Heart left ventricle (tissue), 16 donors: ENCODE data around the gene FADS3. TPM values are rescaled to one million over a fixed set of nuclear protein-coding genes. Genes with fewer than 3 reads are reported as not detected.

Experiments
- ATAC-seq, 4 donors: fragments of 200-7000 bp; cut with Tn5 transposase; one replicate each; pipeline ENCODE4 v1.9.1; 2020 to 2022; ENCODE audit warnings: moderate library complexity in 4 of 4, mild to moderate bottlenecking in 3 of 4, moderate number of reproducible peaks in 1 of 4
- DNase-seq, 5 donors: peaks; one replicate each; pipeline ENCODE4 v3.0.0-alpha.2; 2020
- H3K27ac ChIP-seq, 12 donors: fragments of 200-600 bp; sonication (generic) in 4 of 12; one replicate each; pipeline versions ENCODE4 v1.5.0 to v1.8.0; 2016 to 2022; ENCODE audit warnings: mild to moderate bottlenecking in 2 of 12
- H3K27me3 ChIP-seq, 9 donors: fragments of 200-600 bp; sonication (generic) in 2 of 9; one replicate each; pipeline versions ENCODE4 v1.5.1 to v1.8.0; 2016 to 2022; ENCODE audit warnings: mild to moderate bottlenecking in 3 of 9
- H3K36me3 ChIP-seq, 9 donors: fragments of 200-600 bp; sonication (generic) in 2 of 9; one replicate each; pipeline versions ENCODE4 v1.5.0 to v1.8.0; 2018 to 2022; ENCODE audit warnings: mild to moderate bottlenecking in 2 of 9
- H3K4me1 ChIP-seq, 12 donors: fragments of 200-600 bp; sonication (generic) in 4 of 12; one replicate each; pipeline versions ENCODE4 v1.5.0 to v1.8.0; 2016 to 2022; ENCODE audit warnings: mild to moderate bottlenecking in 3 of 12
- H3K4me3 ChIP-seq, 12 donors: fragments of 200-600 bp; sonication (generic) in 4 of 12; one replicate each; pipeline versions ENCODE4 v1.5.0 to v1.8.0; 2017 to 2022; ENCODE audit warnings: mild to moderate bottlenecking in 9 of 12, moderate library complexity in 4 of 12
- H3K9me3 ChIP-seq, 12 donors: fragments of 200-600 bp; sonication (generic) in 4 of 12; one replicate each; pipeline versions ENCODE4 v1.5.0 to v1.8.0; 2016 to 2022; ENCODE audit warnings: mild to moderate bottlenecking in 1 of 12
- CTCF ChIP-seq, 12 donors: fragments of 200-600 bp; sonication (generic) in 4 of 12; IDR thresholded peaks; one replicate each; pipeline versions ENCODE4 v1.5.0 to v1.8.0; 2018 to 2022; ENCODE audit warnings: antibody characterized with exemption in 12 of 12, mild to moderate bottlenecking in 5 of 12
- POLR2A ChIP-seq, 2 donors: fragments of 450-650 bp; IDR thresholded peaks; one replicate each; pipeline ENCODE4 v1.6.1; 2017; ENCODE audit warnings: antibody characterized with exemption in 2 of 2, mild to moderate bottlenecking in 2 of 2, moderate library complexity in 2 of 2
- WGBS, 4 donors: extraction: QIAGEN DNeasy Blood & Tissue Kit in 2 of 4; methylation state at CpG; one replicate each; pipeline versions ENCODE4 v1.1.5 to v1.1.7; 2013 to 2018; 5-methylcytosine and 5-hydroxymethylcytosine counted together
- intact Hi-C, 10 donors: fragments of 100-400 bp; cut with DNase I; formaldehyde crosslinking; loops; one replicate each; pipeline versions ENCODE4 v1.11.1 to v1.14.2; 2022
- polyA plus RNA-seq, 2 donors: library from polyadenylated mRNA; stranded (reverse); fragments of 200-250 nt; gene quantifications; one replicate each; pipeline ENCODE4 v1.2.3, GENCODE V29; 2013
- total RNA-seq, 9 donors: library from RNA; depleted of rRNA in 2 of 9; stranded (reverse); fragments of >200 nt in 2 of 9; fragmentation: NEBNext Ultra II Directional in 3 of 9; extraction: Animal tissue kit (Norgen Biotek cat#: 25700) in 3 of 9; gene quantifications; one replicate each; pipeline versions ENCODE4 v1.1.0 to v1.2.4, GENCODE V29; 2016 to 2023
- donor health status: ischemic (EF 13 %, LVEDD 7.1; RV severe dilation, severe dysfunction).
- donor health status: healthy with polysubstance abuse.
- donor health status: DM: no; HTN: yes; CAD: no.
- donor health status: DM: no; HTN: no; CAD: no.
- donor health status: ischemic (EF 25% LVEDD 6.9; RV normal size, moderate dysfunction).
- donor health status: ischemic (EF 25% LVEDD 5.7; RV mildly dilated, moderate dysfunction).
- donor health status: healthy.
- donor health status: DM: yes; HTN: yes; CAD: no.
- donor health status: ischemic (EF 35%, LVEDD 5.7; RV mildly dilated, moderate dysfunction).
- donor health status: nonischemic (EF 11% LVEDD 7.7; RV severe dilation, severe dysfunction).
- donor health status: DM: yes; HTN: yes; CAD: no.
- donor health status: PGD.
- donor health status: ischemic (EF 29% LVEDD 5.4; RV normal size, mild dysfunction).
- donor health status: nonischemic (EF 23%, LVEDD 6.1; RV moderate dilation, normal function).

FADS3 gene
- total and polyA plus RNA-seq, 11 donors, result 53.2 to 237 (median 79.6) TPM

- ATAC-seq, result no peak
- TF ChIP-seq CTCF (IDR thresholded peaks at IDR 0.05), result no peak
- TF ChIP-seq POLR2A (IDR thresholded peaks at IDR 0.05), result no peak
- no peak for DNase-seq
- Histone ChIP-seq H3K27me3 (peaks cover 0 to 5% (median 0%) of the 10 kb centered on the region in 9 donors), H3K4me3 (peak overlapping the region in 3 of 12 donors; percentile 72 to 85 (median 81)), H3K9me3 (no peaks in the 10 kb centered on the region), H3K36me3 (no peaks in the 10 kb centered on the region), H3K4me1 (peaks cover 0 to 78% (median 39%) of the 10 kb centered on the region in 12 donors), H3K27ac (peak overlapping the region in 2 of 12 donors; percentile 13 to 23)
- WGBS, 4 donors, result 90 to 95% (median 91%) methylated on average over 6 to 7 of the region's 7 CpGs
- intact Hi-C loops, result no loop called here
Observed at GRCh38 chr11:61914471-61915171, 23.3 kb upstream of the FADS3 start.

GRCh38 chr11:61913699-61914395, 22.5 kb upstream of the FADS3 start:
- intact Hi-C loops, result no loop called here
- H3K4me1 ChIP-seq, result peaks cover 0 to 79% (median 43%) of the 10 kb centered on the region in 12 donors
- no peak for ATAC-seq
- no peaks in the 10 kb centered on the region for H3K9me3 ChIP-seq
- no peak overlapping the region for H3K27ac ChIP-seq
- TF ChIP-seq POLR2A (IDR thresholded peaks at IDR 0.05) (no peak), CTCF (IDR thresholded peaks at IDR 0.05) (no peak)
- 84 to 91% (median 88%) methylated on average over 7 to 8 of the region's 8 CpGs for WGBS, 4 donors
- H3K27me3 ChIP-seq, result peaks cover 0 to 5% (median 0%) of the 10 kb centered on the region in 9 donors
- H3K36me3 ChIP-seq, result no peaks in the 10 kb centered on the region
- no peak overlapping the region for H3K4me3 ChIP-seq
- no peak for DNase-seq

- H3K27ac ChIP-seq, result no peak overlapping the region
- ATAC-seq (no peak), DNase-seq (peak in 1 of 5 donors; percentile 18)
- intact Hi-C loops, result no loop called here
- no peaks in the 10 kb centered on the region for H3K36me3 ChIP-seq
- peaks cover 0 to 5% (median 0%) of the 10 kb centered on the region in 9 donors for H3K27me3 ChIP-seq
- H3K4me3 ChIP-seq, result no peak overlapping the region
- WGBS, 4 donors, result 80 to 84% (median 82%) methylated on average over 18 of the region's 18 CpGs
- H3K4me1 ChIP-seq, result peaks cover 0 to 79% (median 41%) of the 10 kb centered on the region in 12 donors
- no peak for TF ChIP-seq CTCF (IDR thresholded peaks at IDR 0.05)
- no peak for TF ChIP-seq POLR2A (IDR thresholded peaks at IDR 0.05)
- H3K9me3 ChIP-seq, result no peaks in the 10 kb centered on the region
Observed at GRCh38 chr11:61912991-61913698, 21.8 kb upstream of the FADS3 start.

DNA sequence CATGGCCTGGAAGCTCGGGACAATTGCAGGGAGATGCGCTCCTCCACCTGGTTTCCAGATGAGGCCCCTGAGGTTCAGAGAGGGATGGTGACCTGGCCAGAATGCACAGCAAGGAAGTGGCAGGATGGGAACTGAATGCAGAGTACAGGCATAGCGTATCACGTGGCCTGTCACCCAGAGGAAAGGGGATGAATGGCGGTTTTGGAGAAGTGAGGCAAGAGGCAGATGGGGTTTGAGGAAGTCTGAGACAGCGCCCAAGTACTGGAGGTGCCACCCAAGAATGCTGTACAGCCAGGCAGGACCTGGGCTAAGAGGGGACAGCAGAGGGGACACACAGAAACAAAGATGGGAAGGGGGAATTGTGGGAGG, 21.2 kb upstream of the FADS3 start:
- Histone ChIP-seq H3K27ac (peak overlapping the region in 4 of 12 donors; percentile 4 to 62 (median 38)), H3K4me3 (no peak overlapping the region), H3K4me1 (peaks cover 0 to 74% (median 37%) of the 10 kb centered on the region in 12 donors), H3K9me3 (no peaks in the 10 kb centered on the region), H3K27me3 (peaks cover 0 to 5% (median 0%) of the 10 kb centered on the region in 9 donors), H3K36me3 (peaks cover 0 to 6% (median 0%) of the 10 kb centered on the region in 9 donors)
- peak in 2 of 4 donors; percentile 45 to 47 for ATAC-seq
- WGBS, 4 donors, result 88 to 95% (median 91%) methylated on average over 6 of the region's 6 CpGs
- TF ChIP-seq POLR2A (IDR thresholded peaks at IDR 0.05) (no peak), CTCF (IDR thresholded peaks at IDR 0.05) (no peak)
- peak in 2 of 5 donors; percentile 58 to 61 for DNase-seq
- intact Hi-C loops, result no loop called here
